Stimulated activated memory B cell treated with anti-CD40 and anti-IgM and Interleukin-4, amounts not matched to agents 10 μg/mL and 1 μg/mL and 100 μg/mL, for 72 hours (primary cell): ENCODE results near the gene ZNF512B.

ENCODE experiments used
- ATAC-seq: fragments of 150-1000 bp; cut with Tn5 transposase; 2 replicates; pipeline ENCODE4 v1.10.0; 2021
- H3K27ac Mint-ChIP-seq: one replicate; pipeline ENCODE4 v1.8.0; 2022; ENCODE audit warnings: mild to moderate bottlenecking, mixed read lengths
- H3K27me3 Mint-ChIP-seq: one replicate; pipeline ENCODE4 v1.8.0; 2022; ENCODE audit warnings: mixed read lengths
- H3K36me3 Mint-ChIP-seq: one replicate; pipeline ENCODE4 v1.8.0; 2022; ENCODE audit warnings: mixed read lengths
- H3K4me1 Mint-ChIP-seq: one replicate; pipeline ENCODE4 v1.8.0; 2022; ENCODE audit warnings: mixed read lengths
- H3K4me3 Mint-ChIP-seq: one replicate; pipeline ENCODE4 v1.8.0; 2022; ENCODE audit warnings: mild to moderate bottlenecking, moderate library complexity, mixed read lengths
- H3K9me3 Mint-ChIP-seq: one replicate; pipeline ENCODE4 v1.8.0; 2022; ENCODE audit warnings: mixed read lengths

The ZNF512B gene

DNA sequence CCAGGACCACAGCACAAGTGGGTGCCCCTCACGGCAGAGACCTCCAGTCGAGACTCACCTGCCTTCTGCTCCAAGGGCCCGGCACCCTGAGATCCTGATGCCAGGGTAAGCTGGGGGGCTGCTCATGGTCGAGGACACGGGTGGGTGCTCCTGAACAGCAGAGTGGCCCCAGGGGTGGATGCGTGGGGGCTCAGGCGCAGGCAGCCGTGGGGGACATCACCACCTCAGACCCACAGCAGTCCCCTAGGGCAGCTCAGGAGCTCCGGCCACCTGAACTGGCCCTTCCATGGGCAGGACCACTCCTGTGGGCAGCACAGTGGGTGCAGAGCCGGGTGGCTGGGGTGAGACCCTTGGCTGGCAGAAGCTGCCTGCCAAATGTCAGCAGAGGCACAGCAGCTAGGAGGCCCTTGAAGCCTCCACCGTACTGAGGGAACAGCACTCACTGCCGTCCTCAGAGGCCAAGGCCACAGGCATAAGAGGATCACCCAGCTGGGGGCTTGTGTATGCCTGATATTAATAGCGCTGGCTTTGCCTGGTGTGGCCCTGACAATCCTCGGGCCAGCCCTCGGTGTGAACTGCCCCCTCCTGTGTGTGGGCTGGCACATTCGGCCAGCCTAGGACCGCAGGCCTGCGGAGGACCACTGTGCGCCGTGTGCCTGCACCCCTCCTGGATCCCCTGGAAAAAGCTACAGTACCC is 18.9 kb downstream of the ZNF512B start:
- H3K36me3 Mint-ChIP-seq: no peaks in the 10 kb centered on the region
- no peaks in the 10 kb centered on the region for H3K27me3 Mint-ChIP-seq
- peaks cover 87% of the 10 kb centered on the region for H3K4me1 Mint-ChIP-seq
- peak overlapping the region; percentile 55 for H3K27ac Mint-ChIP-seq
- H3K9me3 Mint-ChIP-seq: no peaks in the 10 kb centered on the region
- H3K4me3 Mint-ChIP-seq: no peak overlapping the region
- no peak for ATAC-seq

DNA sequence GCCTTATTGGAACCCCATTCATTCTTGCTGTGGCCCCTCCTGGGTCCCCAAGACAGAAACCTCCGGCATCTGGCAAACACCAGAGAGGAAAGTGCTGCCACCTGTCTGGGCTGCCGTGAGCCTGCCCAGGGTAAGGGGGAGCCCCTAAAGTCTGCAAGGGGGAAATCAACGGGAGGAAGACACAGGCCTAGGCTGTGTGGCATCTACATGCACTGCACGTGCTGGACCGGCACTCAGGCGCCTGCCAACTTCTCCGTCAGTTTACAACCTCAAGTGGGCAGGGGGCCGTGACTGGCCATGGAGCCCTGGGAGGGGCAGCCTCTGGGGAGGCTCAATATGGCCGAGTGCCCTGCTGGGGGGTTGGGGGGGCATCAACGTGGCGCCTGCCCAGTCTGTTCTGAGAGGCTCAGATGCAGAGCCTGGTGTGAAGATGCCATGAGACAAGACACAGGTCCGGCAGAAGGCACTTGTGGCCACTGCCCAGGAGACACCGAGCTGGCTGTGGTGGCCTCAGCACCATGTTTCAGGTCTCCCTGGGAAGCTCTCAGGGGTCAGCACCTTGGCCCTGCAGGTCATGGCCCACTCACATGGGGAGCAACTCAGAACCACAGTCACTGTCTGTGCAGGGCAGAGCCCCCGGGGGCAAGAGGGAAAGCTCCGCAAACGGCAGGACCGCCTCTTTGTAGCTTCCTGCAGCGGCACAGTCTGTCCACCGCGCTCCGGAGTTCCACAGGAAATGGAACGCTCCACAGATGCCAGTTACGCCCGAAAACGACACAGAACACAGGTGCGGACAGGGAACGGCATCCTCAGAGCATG is 21.9 kb downstream of the ZNF512B start:
- H3K27me3 Mint-ChIP-seq: no peaks in the 10 kb centered on the region
- peaks cover 61% of the 10 kb centered on the region for H3K4me1 Mint-ChIP-seq
- peaks cover 14% of the 10 kb centered on the region for H3K36me3 Mint-ChIP-seq
- H3K4me3 Mint-ChIP-seq: peak overlapping the region; percentile 73
- peak; percentile 59 for ATAC-seq
- H3K27ac Mint-ChIP-seq: peak overlapping the region; percentile 80
- no peaks in the 10 kb centered on the region for H3K9me3 Mint-ChIP-seq

DNA sequence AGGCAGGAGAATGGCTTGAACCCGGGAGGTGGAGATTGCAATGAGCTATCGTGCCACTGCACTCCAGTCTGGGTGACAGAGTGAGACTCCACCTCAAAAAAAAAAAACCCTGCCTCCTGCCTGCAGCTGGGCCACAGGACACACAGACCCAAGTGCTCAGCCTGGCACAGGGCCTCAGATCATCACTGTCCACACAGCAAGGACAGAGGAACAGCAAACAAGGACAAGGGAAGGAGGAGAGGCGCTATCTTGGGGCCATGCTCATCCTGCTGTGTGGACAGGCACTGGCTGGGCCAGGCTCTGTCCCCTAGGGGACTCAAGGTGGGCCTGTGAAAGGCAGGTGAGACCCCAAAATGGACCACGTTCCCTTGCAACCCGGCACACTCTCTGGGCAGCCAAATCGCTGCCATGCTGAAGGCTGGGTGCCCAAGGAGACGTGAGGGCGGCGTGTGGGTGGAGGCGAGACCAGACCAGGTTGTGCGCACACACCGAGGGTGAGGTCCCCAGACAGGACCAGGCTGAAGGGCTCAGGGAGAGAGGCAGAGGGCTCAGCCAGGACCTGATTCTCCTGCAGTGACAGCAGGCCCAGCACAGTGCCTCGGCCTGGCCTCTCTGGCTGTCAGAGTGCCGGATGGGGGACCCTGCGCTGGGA is 22.6 kb downstream of the ZNF512B start:
- Mint-ChIP-seq H3K27me3 (no peaks in the 10 kb centered on the region), H3K4me3 (peak overlapping the region; percentile 73), H3K36me3 (peaks cover 19% of the 10 kb centered on the region), H3K4me1 (peaks cover 59% of the 10 kb centered on the region), H3K27ac (peak overlapping the region; percentile 80), H3K9me3 (no peaks in the 10 kb centered on the region)
- no peak for ATAC-seq

DNA sequence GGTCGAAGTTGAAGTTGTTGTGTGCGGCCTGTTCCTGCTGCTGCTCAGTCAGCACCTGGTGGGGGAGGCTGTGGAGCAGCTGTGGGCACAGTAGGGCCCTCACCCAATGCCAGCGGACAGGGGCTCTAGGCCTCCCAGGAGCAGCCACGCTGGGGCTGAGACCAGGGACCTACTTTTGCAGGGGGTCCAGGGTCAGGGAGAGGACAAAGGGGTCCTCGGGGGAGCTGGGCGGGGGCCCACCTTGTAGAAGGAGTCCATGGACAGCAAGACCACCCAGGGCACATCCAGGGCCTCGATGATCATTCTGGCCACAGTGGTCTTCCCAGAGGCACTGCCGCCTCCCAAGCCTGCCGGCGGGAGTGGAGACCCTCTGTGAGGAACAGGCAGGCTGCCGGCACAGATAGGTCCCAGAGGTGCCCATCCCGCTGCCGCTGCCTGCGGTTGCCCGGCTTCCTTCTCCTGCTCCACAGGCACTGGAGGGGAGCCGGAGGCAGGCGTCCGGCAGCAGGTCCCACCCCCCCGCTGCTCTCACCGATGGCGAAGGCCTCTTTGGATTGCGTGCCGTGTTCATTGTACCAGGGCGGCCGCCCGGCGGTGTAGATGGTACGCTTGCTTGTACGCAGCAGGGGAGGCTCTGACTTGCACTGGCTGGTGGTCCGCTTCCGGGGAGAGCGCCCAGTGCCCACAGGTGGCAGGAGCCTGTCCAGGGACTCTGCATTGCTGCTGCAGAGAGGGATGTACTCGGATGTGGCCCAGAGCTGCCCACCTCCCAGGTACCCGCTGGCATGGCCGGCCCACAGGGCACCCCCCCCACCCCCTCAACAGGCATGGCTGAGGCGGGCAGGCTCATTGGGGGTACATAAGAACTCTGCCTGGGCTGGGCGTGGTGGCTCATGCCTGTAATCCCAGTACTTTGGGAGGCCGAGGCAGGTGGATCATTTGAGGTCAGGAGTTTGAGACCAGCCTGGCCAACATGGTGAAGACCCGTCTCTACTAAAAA is 23.5 kb downstream of the ZNF512B start:
- Mint-ChIP-seq H3K9me3 (peaks cover 3% of the 10 kb centered on the region), H3K4me3 (no peak overlapping the region), H3K36me3 (peaks cover 26% of the 10 kb centered on the region), H3K27ac (no peak overlapping the region), H3K4me1 (peaks cover 59% of the 10 kb centered on the region), H3K27me3 (no peaks in the 10 kb centered on the region)
- no peak for ATAC-seq

DNA sequence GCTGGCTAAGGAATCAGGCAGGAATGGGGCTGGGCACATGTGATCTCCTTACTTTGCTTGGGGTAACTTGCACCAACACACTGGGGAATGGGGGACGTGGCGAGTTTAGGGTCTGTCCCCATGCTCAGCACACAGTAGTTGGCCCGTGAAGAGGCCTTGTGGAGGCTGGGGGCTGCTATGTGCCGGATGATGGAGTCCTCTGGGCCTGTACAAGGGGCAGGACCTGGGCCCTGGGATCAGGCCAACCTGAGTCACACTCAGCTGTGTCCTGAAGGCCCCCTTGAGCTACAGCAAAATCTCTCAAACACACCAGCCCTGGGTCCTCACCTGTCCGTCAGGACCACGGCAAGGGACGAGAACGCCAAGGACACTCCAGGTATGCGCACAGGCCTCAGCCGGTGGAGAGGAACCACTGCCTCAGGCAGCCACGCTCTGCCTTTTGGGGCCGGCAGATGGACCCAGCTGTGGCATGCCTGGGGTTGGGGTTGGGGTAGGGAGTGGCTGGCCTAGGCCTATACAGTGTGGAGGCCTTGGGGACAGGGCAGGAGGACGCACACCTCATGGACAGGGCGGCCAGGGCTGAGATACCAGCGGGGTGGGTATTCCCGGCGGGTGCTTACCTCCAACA is 24.6 kb downstream of the ZNF512B start:
- H3K4me3 Mint-ChIP-seq: no peak overlapping the region
- no peak overlapping the region for H3K27ac Mint-ChIP-seq
- H3K9me3 Mint-ChIP-seq: peaks cover 3% of the 10 kb centered on the region
- H3K36me3 Mint-ChIP-seq: peaks cover 37% of the 10 kb centered on the region
- peaks cover 53% of the 10 kb centered on the region for H3K4me1 Mint-ChIP-seq
- ATAC-seq: no peak
- no peaks in the 10 kb centered on the region for H3K27me3 Mint-ChIP-seq

DNA sequence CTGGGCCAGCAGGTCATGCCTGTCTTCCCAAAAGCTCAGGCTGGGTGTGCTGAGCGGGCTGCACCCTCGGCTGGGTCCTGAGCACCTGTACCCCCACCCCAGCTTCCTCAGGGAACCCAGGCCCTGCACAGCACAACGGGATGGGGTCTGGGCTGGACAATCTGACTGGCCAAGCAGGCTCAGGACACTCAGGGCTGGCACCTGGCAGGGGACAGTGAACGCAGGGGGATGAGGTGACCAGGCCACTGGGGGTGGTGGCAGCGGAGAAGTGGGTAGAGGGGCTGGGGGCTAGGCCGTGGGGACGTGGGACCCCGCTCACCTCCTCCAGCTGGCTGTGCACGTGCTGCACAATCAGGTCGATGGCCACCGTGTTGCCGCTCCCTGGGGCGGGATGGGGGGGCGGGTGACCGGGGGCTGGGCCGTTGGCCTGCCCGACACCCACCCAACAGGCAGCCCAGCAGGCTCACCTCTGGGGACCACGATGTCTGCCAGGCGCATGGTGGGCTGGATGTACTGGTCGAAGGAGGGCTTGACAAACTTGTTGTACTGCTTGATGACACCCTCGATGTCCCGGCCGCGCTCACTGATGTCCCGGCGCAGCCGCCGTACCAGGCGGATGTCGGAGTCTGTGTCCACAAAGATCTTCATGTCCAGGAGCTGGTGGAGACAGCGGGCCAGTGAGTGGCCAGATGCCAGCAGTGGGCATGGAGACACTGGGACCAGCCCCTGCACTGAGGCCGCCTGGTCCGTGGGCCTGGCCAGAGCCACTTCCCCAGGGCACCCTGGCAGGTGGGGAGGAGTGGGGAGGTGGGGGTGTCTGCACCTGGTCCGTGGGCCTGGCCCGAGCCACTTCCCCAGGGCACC is 25.4 kb downstream of the ZNF512B start:
- ATAC-seq: no peak
- peaks cover 39% of the 10 kb centered on the region for H3K36me3 Mint-ChIP-seq
- H3K27ac Mint-ChIP-seq: no peak overlapping the region
- H3K4me1 Mint-ChIP-seq: peaks cover 45% of the 10 kb centered on the region
- H3K9me3 Mint-ChIP-seq: peaks cover 3% of the 10 kb centered on the region
- H3K27me3 Mint-ChIP-seq: no peaks in the 10 kb centered on the region
- no peak overlapping the region for H3K4me3 Mint-ChIP-seq

DNA sequence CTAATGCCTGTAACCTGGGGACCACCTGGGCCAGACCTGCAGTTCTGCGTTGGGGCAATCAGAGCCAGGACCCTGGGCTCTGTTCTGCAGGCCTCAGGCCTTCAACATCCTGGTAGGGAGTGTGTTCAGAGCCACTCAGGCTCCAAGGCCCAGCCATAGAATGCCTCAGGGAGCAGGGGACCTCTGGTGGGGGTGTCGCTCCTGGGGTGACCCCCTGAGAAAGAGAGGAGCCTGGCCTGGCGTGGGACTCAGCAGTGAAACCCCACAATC is 26.0 kb downstream of the ZNF512B start:
- no peak overlapping the region for H3K4me3 Mint-ChIP-seq
- peaks cover 39% of the 10 kb centered on the region for H3K4me1 Mint-ChIP-seq
- peaks cover 39% of the 10 kb centered on the region for H3K36me3 Mint-ChIP-seq
- no peaks in the 10 kb centered on the region for H3K27me3 Mint-ChIP-seq
- ATAC-seq: no peak
- H3K9me3 Mint-ChIP-seq: peaks cover 3% of the 10 kb centered on the region
- no peak overlapping the region for H3K27ac Mint-ChIP-seq

DNA sequence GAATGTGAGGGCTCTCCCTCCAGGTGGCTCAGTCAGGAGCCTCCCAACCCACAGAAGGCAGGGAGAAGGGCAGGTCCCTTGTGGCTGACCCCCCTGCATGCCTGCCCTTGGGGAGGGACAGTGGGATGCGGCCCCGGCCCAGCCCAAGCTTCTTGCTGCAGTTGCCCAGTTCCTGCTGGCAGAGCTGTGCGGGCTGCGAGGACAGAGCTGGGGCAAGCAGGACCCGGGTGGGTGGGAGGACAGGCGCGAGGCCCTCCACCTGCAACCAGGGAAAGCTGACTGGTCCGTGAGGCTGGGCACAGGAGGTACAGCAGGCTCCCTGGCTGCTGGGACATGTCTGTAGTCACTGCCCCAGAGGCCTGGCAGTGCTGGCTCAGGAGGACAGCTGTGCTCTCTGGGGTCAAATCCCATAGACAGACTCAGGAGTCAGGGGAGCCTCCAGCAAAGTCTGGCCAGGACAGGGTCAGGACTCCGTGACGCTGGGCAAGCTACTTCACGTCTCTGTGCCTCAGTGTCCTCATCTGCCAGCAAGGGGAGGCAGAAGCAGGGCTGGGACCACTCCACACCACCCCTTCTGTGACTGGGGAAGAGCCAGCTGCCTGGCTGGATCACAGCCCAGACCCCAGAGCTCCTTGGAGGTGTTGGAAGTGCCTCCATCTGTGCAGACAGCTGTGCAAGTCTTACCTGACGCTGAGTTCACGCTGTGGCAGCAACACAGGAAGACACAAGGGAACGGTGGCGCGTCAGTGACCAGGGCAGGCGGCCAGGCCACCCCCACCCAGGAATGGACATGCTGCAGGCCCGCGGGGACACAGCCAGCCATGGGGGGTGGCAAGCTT is 26.5 kb downstream of the ZNF512B start:
- no peak overlapping the region for H3K27ac Mint-ChIP-seq

DNA sequence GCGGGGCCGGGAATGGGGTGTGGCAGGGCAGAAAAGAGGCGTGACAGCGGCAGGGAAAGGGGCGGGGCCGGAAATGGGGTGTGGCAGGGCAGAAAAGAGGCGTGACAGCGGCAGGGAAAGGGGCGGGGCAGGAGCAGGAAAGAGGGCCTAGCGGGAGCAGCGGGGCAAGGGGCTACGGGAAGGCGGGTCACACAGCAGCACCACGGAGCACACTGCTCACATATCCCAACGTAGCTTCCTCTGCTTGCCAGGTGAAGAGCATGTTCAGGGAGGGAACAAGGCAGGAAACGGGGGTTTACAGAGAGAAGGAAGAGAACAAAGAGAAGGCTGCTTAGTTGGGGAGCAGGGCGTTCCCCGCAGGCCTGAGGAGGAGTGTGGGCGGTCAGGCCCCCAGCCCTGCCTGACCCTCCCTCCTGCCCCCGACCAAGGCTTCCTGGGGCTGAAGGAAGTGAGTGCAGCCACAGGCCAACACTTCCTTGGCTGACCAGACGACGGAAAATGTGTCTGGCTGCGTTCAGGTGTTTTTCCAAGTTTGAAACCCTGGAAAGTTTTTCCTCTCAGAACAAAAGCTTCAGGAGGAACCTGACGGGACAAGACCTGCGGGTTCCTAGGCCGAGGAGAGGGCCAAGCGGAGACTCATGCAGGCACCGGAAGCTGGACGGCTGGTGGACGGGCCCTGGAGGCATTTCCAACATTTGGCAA is 27.3 kb downstream of the ZNF512B start:
- peaks cover 39% of the 10 kb centered on the region for H3K36me3 Mint-ChIP-seq
- no peak overlapping the region for H3K4me3 Mint-ChIP-seq
- H3K27ac Mint-ChIP-seq: peak overlapping the region; percentile 63
- H3K4me1 Mint-ChIP-seq: peaks cover 25% of the 10 kb centered on the region
- no peak for ATAC-seq
- H3K9me3 Mint-ChIP-seq: peaks cover 3% of the 10 kb centered on the region
- H3K27me3 Mint-ChIP-seq: no peaks in the 10 kb centered on the region

More for the DNA sequence above, 26.5 kb downstream of the ZNF512B start:
- Mint-ChIP-seq H3K9me3 (peaks cover 3% of the 10 kb centered on the region), H3K27me3 (no peaks in the 10 kb centered on the region), H3K4me1 (peaks cover 33% of the 10 kb centered on the region), H3K36me3 (peaks cover 39% of the 10 kb centered on the region), H3K4me3 (no peak overlapping the region)
- no peak for ATAC-seq

DNA sequence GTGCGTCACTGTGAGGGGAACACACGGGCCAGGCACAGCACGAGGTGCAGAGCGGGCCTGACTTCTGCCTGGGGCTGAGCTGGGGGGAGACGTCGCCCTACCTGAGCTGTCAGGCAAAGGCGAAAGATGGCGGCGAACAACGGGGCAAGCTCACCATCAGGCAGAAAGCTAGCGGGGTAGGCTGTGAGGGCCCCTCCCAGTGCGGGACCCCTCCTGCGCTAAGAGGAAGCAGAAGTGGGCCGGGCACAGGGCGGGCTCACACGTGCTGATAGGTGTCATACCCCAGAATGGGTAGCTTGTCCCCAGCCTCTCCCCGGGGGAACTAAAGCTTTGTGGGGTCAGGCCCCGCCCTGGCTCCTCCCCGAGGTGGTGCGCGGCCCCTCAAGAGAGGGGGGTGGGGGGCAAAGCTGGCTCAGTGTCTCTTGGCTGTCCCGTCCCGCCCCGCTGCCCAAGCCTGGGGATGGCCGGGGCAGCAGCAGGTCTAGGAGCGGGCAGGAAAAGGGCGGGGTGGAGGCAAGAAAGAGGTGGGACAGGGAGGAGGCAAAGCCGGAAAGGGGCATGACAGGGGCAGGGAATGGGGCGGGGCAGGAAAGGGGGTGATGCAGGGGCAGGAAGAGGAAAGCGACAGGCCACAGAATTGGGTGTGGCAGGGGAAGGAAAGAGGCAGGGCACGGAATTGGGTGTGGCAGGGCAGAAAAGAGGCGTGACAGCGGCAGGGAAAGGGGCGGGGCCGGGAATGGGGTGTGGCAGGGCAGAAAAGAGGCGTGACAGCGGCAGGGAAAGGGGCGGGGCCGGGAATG is 28.2 kb downstream of the ZNF512B start:
- peak overlapping the region; percentile 40 for H3K4me3 Mint-ChIP-seq
- H3K27me3 Mint-ChIP-seq: no peaks in the 10 kb centered on the region

DNA sequence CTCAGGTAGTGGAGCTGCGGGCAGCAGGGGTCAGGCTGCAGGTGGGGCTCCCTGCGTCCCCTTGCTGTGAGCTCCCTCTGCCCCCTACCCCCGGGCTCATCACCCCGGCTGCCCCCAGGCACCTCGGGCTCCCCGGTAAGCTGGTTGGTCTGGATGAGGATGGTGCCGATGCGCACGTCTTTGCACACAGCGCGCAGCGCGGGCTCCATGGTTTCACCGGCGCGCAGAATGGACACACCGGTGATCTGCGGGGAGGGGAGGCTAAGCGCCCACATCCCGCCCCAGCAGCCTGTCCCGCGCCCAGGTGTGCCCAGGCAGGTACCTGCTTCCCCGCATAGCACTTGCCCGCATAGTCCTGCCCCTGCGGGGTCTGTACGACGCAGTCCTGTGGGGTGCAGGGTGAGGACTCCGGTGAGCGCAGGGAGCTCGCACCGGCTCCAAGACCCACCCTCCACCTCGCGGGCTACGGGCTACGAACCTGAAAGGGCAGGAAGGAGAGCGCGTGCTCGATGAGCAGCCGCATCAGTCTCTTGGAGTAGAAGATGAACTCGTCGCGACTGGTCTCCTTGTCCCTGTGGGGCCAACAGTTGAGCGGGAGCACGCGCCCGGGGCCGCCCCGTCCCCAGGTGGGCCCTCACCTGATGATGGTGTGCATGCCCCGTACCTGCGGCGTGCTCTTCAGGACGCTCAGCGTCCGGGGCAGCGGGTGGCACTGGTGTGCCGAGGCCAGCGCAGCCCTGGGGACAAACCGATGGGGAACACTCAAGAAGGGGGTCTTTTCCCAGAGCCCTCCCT is 29.1 kb downstream of the ZNF512B start:
- peak overlapping the region; percentile 63 for H3K27ac Mint-ChIP-seq
- peaks cover 18% of the 10 kb centered on the region for H3K4me1 Mint-ChIP-seq
- peaks cover 3% of the 10 kb centered on the region for H3K9me3 Mint-ChIP-seq
- peaks cover 46% of the 10 kb centered on the region for H3K36me3 Mint-ChIP-seq
- H3K4me3 Mint-ChIP-seq: no peak overlapping the region
- H3K27me3 Mint-ChIP-seq: no peaks in the 10 kb centered on the region
- ATAC-seq: peak; percentile 22

More for the DNA sequence above, 28.2 kb downstream of the ZNF512B start:
- peak; percentile 61 for ATAC-seq
- H3K4me1 Mint-ChIP-seq: peaks cover 18% of the 10 kb centered on the region
- H3K36me3 Mint-ChIP-seq: peaks cover 39% of the 10 kb centered on the region
- peaks cover 3% of the 10 kb centered on the region for H3K9me3 Mint-ChIP-seq
- peak overlapping the region; percentile 63 for H3K27ac Mint-ChIP-seq
